ENCODE results near the gene SPACA7. TPM values are rescaled to one million over a fixed set of nuclear protein-coding genes. Genes with fewer than 3 reads are reported as not detected.

Gene SPACA7
- total RNA-seq, 2 experiments from 2014 or later = not detected

GRCh38 chr13:112445411-112446271, 69.5 kb downstream of the SPACA7 start:
- ChIA-PET POLR2A (no interaction called here), CTCF (no interaction called here)

GRCh38 chr13:112446347-112446861, 70.2 kb downstream of the SPACA7 start:
- POLR2A ChIA-PET = no interaction called here
- CTCF ChIA-PET = no interaction called here

DNA sequence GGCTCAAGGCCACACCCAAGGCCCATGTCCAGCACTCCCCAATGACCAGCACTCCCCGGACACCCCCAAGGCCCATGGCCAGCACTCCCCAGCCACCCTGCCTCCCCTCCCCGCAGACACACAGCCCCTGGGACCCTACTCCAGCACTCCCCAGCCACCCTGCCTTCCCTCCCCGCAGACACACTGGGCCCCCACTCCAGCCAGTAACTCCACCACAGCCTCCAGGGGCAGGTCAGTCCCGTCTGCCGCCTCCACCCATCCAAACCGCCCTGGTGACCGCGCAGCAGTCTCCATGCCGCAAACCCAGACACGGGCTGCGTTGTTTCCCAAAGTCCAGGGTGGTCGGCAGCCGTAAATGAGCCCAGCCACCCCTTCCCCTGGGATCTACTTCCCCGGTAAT, 70.7 kb downstream of the SPACA7 start:
- ChIA-PET CTCF (no interaction called here), POLR2A (no interaction called here)

GRCh38 chr13:112447306-112447705, 71.2 kb downstream of the SPACA7 start:
- POLR2A ChIA-PET = no interaction called here
- CTCF ChIA-PET = no interaction called here

DNA sequence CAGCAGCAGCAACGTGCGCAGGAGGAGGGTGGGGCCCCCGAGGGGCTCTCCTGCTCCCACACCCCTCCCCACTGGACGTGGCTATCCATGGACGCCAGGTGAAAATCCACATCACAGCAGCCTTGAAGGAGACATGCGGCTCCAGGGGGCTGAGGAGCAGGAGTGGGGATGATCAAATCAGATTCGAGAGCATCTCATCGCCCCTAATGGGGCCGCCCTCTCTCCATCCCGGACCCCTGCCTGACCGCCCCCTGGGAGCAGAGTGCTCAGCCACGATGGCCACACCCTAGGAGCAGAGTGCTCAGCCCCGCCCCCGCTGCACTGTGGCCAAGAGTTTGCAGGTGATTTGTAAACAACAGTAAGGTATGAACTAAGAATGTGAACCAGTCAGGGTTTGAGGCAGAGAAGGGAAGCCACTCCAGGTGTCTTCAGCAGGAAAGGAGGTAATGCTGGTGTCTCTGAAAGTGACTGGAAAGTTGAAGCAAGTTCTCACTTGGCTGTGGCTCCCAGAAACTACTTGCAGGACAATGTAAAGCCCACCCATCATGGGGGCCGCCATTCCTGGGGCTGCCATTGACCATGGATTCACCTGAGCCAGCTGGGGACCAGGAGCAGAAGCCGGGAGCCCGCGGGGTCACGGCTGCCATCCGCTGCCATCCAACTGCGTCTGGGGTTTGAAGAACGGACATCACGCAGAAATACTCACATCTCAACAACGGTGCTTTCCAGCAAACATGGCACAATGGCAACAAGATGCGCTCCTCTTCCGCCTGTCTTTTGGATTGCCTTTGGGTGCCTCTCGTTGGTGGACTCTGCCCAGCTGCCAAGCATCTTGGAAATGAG, 71.8 kb downstream of the SPACA7 start:
- POLR2A ChIA-PET = no interaction called here
- CTCF ChIA-PET = no interaction called here

GRCh38 chr13:112448621-112449544, 72.7 kb downstream of the SPACA7 start:
- CTCF ChIA-PET = no interaction called here
- POLR2A ChIA-PET = no interaction called here

DNA sequence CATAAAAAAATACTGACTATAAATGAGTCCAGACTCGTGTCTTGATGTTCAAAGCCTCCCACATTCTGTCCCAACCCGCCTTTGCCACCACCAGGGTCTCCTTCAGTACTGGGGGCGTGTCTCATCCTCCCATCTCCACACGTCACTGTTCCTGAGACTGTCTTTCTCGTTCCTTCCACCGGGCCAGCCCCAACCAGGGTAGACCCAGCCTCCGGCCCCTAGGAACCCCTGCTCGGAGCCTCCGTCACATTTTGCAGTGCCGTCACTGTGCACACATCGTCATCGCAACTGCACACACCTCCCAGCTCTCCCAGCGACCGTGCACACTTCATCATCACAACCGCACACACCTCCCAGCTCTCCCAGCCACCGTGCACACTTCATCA, 73.4 kb downstream of the SPACA7 start:
- CTCF ChIA-PET = no interaction called here
- POLR2A ChIA-PET = no interaction called here

GRCh38 chr13:112450118-112450903, 74.2 kb downstream of the SPACA7 start:
- ChIA-PET CTCF (no interaction called here), POLR2A (no interaction called here)

DNA sequence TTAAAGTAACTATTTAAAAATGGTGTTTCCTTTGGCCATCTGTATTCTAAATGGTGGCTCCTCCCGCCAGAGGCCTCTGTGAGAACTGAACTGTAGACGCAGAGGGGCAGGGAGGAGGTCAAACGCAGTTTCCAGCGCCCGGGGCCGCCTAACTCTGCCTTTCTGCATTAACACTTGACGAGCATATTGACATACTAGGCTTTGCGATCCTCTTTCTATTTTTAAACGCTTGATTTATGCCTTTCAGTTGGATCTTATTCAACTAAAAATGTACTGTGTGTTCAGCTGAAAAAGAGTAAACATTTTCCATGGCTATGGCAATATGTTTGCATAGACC, 74.7 kb downstream of the SPACA7 start:
- CTCF ChIA-PET = no interaction called here
- POLR2A ChIA-PET = no interaction called here

DNA sequence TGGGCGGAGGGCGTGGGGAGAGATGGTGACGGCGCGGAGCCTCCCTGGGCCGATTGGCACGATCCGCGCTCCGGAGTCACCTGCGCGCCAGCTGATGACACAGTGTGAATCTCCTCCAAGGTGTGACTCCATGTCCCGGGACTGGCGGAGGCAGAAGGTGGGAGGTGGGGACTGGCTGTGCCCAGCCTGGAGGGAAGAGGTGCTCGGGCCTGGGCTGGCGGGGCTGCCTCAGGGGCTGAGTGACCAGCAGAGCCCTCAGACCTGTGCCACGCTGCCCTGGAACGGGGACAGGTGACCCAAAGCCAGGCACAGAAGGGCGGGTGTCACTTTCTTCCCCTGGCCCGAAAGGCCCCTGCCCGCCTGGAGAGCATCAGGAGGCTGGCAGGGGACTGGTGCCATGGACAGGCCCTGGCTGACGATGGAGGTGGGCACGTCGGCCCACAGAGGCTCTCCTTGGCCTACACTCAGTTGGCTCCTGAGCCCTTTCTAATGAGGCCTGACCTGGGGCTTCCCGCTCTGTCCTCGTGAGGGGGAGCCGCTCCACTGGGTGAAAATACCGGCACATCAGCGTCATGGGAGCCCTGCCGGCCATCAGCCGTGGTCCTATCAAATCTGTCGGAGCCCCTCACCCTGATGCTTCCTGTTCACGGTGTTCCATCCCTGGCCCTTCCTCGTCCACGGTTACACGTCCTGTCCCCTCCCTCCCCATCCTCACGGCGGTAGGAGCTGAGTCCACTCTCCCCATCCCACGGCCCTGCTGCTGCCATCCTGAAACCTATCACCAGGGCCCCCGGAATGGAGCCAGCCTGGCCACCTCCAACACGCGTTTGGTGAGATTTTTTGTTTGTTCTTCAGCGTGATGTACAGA, 75.6 kb downstream of the SPACA7 start:
- ChIA-PET CTCF (no interaction called here), POLR2A (no interaction called here)

- POLR2A ChIA-PET = no interaction called here
- CTCF ChIA-PET = no interaction called here
Measured at GRCh38 chr13:112452380-112453206, 76.4 kb downstream of the SPACA7 start.

DNA sequence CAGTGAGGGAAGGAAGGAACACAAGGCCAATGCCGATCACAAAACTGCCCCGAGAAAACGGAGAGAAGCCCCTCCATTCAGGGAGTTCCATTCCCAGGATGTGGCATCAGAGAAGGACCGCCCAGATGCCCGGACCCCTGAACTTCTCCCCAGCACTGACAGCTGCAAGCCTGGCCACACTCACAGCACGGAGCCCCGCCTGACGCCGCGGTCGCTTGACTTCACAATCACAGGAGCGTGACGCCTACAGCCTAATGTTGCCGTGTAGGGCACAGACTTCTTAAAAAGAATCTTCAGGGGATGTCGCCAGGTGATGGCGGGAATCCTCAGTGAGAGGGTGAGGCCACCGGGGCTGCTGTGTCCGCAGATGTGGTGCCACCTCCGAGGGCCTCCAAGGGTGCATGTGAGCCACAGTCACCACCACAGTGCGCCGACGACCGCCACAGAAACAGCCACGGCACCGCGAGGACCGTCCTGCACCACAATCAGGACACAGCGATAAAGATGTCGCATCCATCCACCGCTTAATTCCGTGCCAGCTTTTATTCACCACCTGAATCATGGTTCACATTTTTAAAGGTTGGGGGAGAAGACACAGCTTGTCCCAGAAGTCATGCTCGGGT, 77.2 kb downstream of the SPACA7 start:
- POLR2A ChIA-PET = no interaction called here
- CTCF ChIA-PET = no interaction called here

GRCh38 chr13:112453874-112454647, 77.9 kb downstream of the SPACA7 start:
- ChIA-PET POLR2A (no interaction called here), CTCF (no interaction called here)

- ChIA-PET POLR2A (no interaction called here), CTCF (no interaction called here)
Measured at GRCh38 chr13:112454648-112455334, 78.6 kb downstream of the SPACA7 start.

- POLR2A ChIA-PET = no interaction called here
- CTCF ChIA-PET = no interaction called here
Measured at GRCh38 chr13:112455476-112456059, 79.4 kb downstream of the SPACA7 start.
